GM12878 (cell line): ENCODE data around the gene CALHM2. TPM values are rescaled to one million over a fixed set of nuclear protein-coding genes. Genes with fewer than 3 reads are reported as not detected.

Experiments used
- ATAC-seq: fragments of 200-7000 bp; cut with Tn5 transposase; 3 replicates; pipeline ENCODE4 v1.9.1; 2020; ENCODE audit warnings: mild to moderate bottlenecking, moderate library complexity
- BruUV-seq: library from RNA; stranded (reverse); fragments of 400-500 nt; replicated peaks from 2 replicates; lab custom pipeline; 2021; lab: Mats Ljungman, UMichigan
- CTCF ChIA-PET: fragments of 300-600 bp; sonication (Branson Sonifier 250); formaldehyde crosslinking; extraction: SDS; loops from one replicate; lab custom pipeline; 2021; ENCODE audit warnings: inconsistent platforms; lab: Yijun Ruan, JAX
- POLR2A ChIA-PET: fragments of 350-600 bp; formaldehyde crosslinking; extraction: SDS; loops from one replicate; lab custom pipeline; 2021; ENCODE audit warnings: inconsistent platforms; lab: Charles Lee
- RAD21 ChIA-PET: fragments of 300-600 bp; sonication (Branson Sonifier 250); formaldehyde crosslinking; loops from one replicate; lab custom pipeline; 2023; ENCODE audit warnings: antibody characterized with exemption; ENCODE audit not compliant: unreplicated experiment; lab: Charles Lee
- SMC1A ChIA-PET: fragments of 300-600 bp; sonication (Branson Sonifier 250); formaldehyde crosslinking; loops from one replicate; lab custom pipeline; 2023; ENCODE audit not compliant: unreplicated experiment, uncharacterized antibody; lab: Charles Lee
- DNase-seq: peaks from one replicate; pipeline ENCODE4 v3.0.0-alpha.2; 2011; ENCODE audit warnings: low read depth, low spot score
- FAIRE-seq: peaks from 3 replicates; lab custom pipeline; 2011; peaks lifted over from hg19 to GRCh38; lab: Jason Lieb, UNC
- H2AFZ ChIP-seq: 2 replicates; pipeline ENCODE4 v1.6.0; 2011; ENCODE audit warnings: low read depth, low read length, control low read depth; ENCODE audit not compliant: control insufficient read depth
- H3K27ac ChIP-seq: 2 replicates; pipeline ENCODE4 v1.5.1; 2011; ENCODE audit warnings: control low read depth; ENCODE audit not compliant: control insufficient read depth, insufficient read depth
- H3K27me3 ChIP-seq, 2 experiments: replicated peaks in 1 of 2; 2 replicates each; pipeline versions ENCODE4 v1.6.0 to v1.6.1; 2011; ENCODE audit warnings: low read length in 1 of 2; ENCODE audit not compliant: control insufficient read depth in 2 of 2, insufficient read depth in 2 of 2
- H3K36me3 ChIP-seq, 2 experiments: 2 replicates each; pipeline ENCODE4 v1.5.1; 2011; ENCODE audit warnings: low read length in 1 of 2; ENCODE audit not compliant: control insufficient read depth in 2 of 2, insufficient read depth in 2 of 2
- H3K4me1 ChIP-seq: 2 replicates; pipeline ENCODE4 v1.6.1; 2011; ENCODE audit warnings: mild to moderate bottlenecking, low read length, moderate library complexity, mixed read lengths; ENCODE audit not compliant: control insufficient read depth, insufficient read depth
- H3K4me2 ChIP-seq: 2 replicates; pipeline ENCODE4 v1.6.0; 2011; ENCODE audit warnings: control low read depth; ENCODE audit not compliant: control insufficient read depth, insufficient read depth
- H3K4me3 ChIP-seq: fragments of 200-600 bp; sonication (generic); 2 replicates; pipeline ENCODE4 v1.5.1; 2016
- H3K79me2 ChIP-seq: 2 replicates; pipeline ENCODE4 v1.6.0; 2011; ENCODE audit warnings: low read length; ENCODE audit not compliant: control insufficient read depth, insufficient read depth
- H3K9ac ChIP-seq: 2 replicates; pipeline ENCODE4 v1.8.0; 2011; ENCODE audit warnings: low read length, control low read depth, mixed read lengths; ENCODE audit not compliant: control insufficient read depth, insufficient read depth
- H3K9me3 ChIP-seq: replicated peaks from 3 replicates; pipeline ENCODE4 v1.5.1; 2011; ENCODE audit warnings: mild to moderate bottlenecking, low read length; ENCODE audit not compliant: control insufficient read depth, insufficient read depth
- H4K20me1 ChIP-seq: 2 replicates; pipeline ENCODE4 v1.6.0; 2011; ENCODE audit not compliant: control insufficient read depth, insufficient read depth
- CBX5 ChIP-seq: sonication (generic); IDR thresholded peaks from 2 replicates; pipeline ENCODE4 v1.6.1; 2016; ENCODE audit warnings: low read depth, moderate library complexity, mild to moderate bottlenecking, inconsistent platforms
- EGR1 ChIP-seq, 2 experiments: IDR thresholded peaks; 1 replicate in 1 of 2; 2 replicates in 1 of 2; pipeline ENCODE4 v1.6.1; 2011 to 2012; ENCODE audit warnings: low read depth in 2 of 2, low read length in 2 of 2, borderline replicate concordance in 1 of 2, mild to moderate bottlenecking in 1 of 2, moderate library complexity in 1 of 2
- EP300 ChIP-seq, 2 experiments: fragments of 150-350 bp in 1 of 2; IDR thresholded peaks; 2 replicates each; pipeline ENCODE4 v1.6.1; 2011 to 2012; ENCODE audit warnings: low read depth in 2 of 2, low read length in 2 of 2, borderline replicate concordance in 1 of 2, improper control_type of control experiment in 1 of 2, inconsistent platforms in 1 of 2; ENCODE audit not compliant: control insufficient read depth in 1 of 2
- FOS ChIP-seq: IDR thresholded peaks from 3 replicates; pipeline ENCODE4 v1.6.1; 2011; ENCODE audit warnings: borderline replicate concordance; ENCODE audit not compliant: insufficient read length; ENCODE audit errors: extremely low read depth
- NBN ChIP-seq: fragments of 450-650 bp; IDR thresholded peaks from 2 replicates; pipeline ENCODE4 v1.6.1; 2016
- PAX8 ChIP-seq: fragments of 450-650 bp; IDR thresholded peaks from 2 replicates; pipeline ENCODE4 v1.6.1; 2017; ENCODE audit warnings: mild to moderate bottlenecking, moderate library complexity
- PBX3 ChIP-seq: IDR thresholded peaks from 2 replicates; pipeline ENCODE4 v1.6.1; 2011; ENCODE audit warnings: mild to moderate bottlenecking, low read depth, low read length, moderate library complexity; ENCODE audit not compliant: insufficient replicate concordance
- RBBP5 ChIP-seq: fragments of 200-600 bp; sonication (generic); conservative IDR thresholded peaks from 2 replicates; pipeline ENCODE4 v1.6.1; 2016
- RCOR1 ChIP-seq: conservative IDR thresholded peaks from 2 replicates; pipeline ENCODE4 v1.6.1; 2012; ENCODE audit warnings: low read depth, low read length, improper control_type of control experiment
- SPI1 ChIP-seq: IDR thresholded peaks from 2 replicates; pipeline ENCODE4 v1.6.1; 2011; ENCODE audit warnings: low read depth, mild to moderate bottlenecking, low read length, moderate library complexity, borderline replicate concordance; ENCODE audit not compliant: insufficient read depth
- USF2 ChIP-seq: IDR thresholded peaks from 2 replicates; pipeline ENCODE4 v1.6.1; 2011; ENCODE audit warnings: low read depth, low read length, improper control_type of control experiment, borderline replicate concordance
- WGBS: methylation state at CpG from one replicate; pipeline ENCODE4 v1.1.6; 2016; ENCODE audit warnings: low lambda C conversion rate; ENCODE audit not compliant: insufficient replicate concordance, insufficient coverage; ENCODE audit errors: missing lambda C conversion rate; 5-methylcytosine and 5-hydroxymethylcytosine counted together
- in situ Hi-C: fragments of 300-500 bp; cut with MboI; formaldehyde crosslinking; loops from 9 replicates; pipeline ENCODE4 v1.14.3; 2018; ENCODE audit warnings: mixed read lengths
- intact Hi-C: fragments of 100-400 bp; cut with micrococcal nuclease; formaldehyde crosslinking; loops from one replicate; pipeline ENCODE4 v1.14.2; 2022; ENCODE audit not compliant: unreplicated experiment
- polyA plus RNA-seq, 11 experiments: library from polyadenylated mRNA; depleted of rRNA in 4 of 11; unstranded in 6 of 11; stranded (reverse) in 5 of 11; fragments of >200 nt; fragmentation: Nextera tagmentation in 4 of 11; fragmentation: Illumina TruSeq in 1 of 11; extraction: Ambion mirVana in 4 of 11; extraction: Trizol in 1 of 11; gene quantifications; 1 replicate in 1 of 11; 2 replicates in 10 of 11; pipeline versions ENCODE4 v1.2.1 to v1.2.3, GENCODE V29; 2011 to 2016; ENCODE audit warnings: inconsistent platforms in 2 of 11, missing spikeins in 2 of 11, low read depth in 1 of 11
- total RNA-seq, 4 experiments: library from RNA; depleted of rRNA in 3 of 4; stranded (reverse); fragments of >200 nt in 3 of 4; fragmentation: Illumina TruSeq in 1 of 4; extraction: Trizol in 1 of 4; gene quantifications; 2 replicates each; pipeline versions ENCODE4 v1.2.1 to v1.2.3, GENCODE V29; 2013 to 2021

Gene CALHM2
- total and polyA plus RNA-seq, 10 of the 15 experiments (the other 5 are each of a cell fraction or from before 2014, with no cell fraction given): 0.60 to 23.7 (median 9.3) TPM

- SMC1A ChIA-PET: interaction anchor here (0.7 to 1.8 kb wide), 5 partner anchors 35 to 72 kb away, joined by 3 to 10 read pairs (median 3); no protein-coding TSS in a partner anchor
- intact Hi-C loops: no loop called here
- H3K4me1 ChIP-seq: no peaks in the 10 kb centered on the region
Observed at GRCh38 chr10:103423748-103424147, 28.4 kb downstream of the CALHM2 start.

GRCh38 chr10:103419101-103419500, 33.1 kb downstream of the CALHM2 start:
- DNase-seq (no peak), ATAC-seq (no peak), FAIRE-seq (no peak)
- Histone ChIP-seq H3K4me1 (no peaks in the 10 kb centered on the region), H3K36me3 (peaks cover 44 to 61% of the 10 kb centered on the region in 2 experiments), H3K9ac (no peak overlapping the region), H3K4me2 (no peak overlapping the region), H3K27me3 (no peaks in the 10 kb centered on the region), H3K27ac (no peak overlapping the region), H3K4me3 (no peak overlapping the region), H3K9me3 (no peaks in the 10 kb centered on the region), H2AFZ (no peak overlapping the region), H4K20me1 (no peaks in the 10 kb centered on the region), H3K79me2 (no peaks in the 10 kb centered on the region; the same call in 1 of the 2 replicates)
- ChIA-PET CTCF (interaction anchor here (0.6 to 8.0 kb wide), 4 partner anchors 21 to 67 kb away, joined by 3 to 195 read pairs (median 89); partner anchors contain the start of gene CALHM3), SMC1A (interaction anchor here (0.8 to 5.3 kb wide), 5 partner anchors 53 to 67 kb away, joined by 3 to 85 read pairs (median 5); partner anchors contain the start of gene CALHM3), RAD21 (interaction anchor here (1.4 to 7.6 kb wide), 4 partner anchors 57 to 74 kb away, joined by 3 to 66 read pairs (median 40); no protein-coding TSS in a partner anchor), POLR2A (interaction anchor here (0.7 to 1.7 kb wide), 3 partner anchors 17 to 194 kb away, joined by 3 to 6 read pairs (median 3); no protein-coding TSS in a partner anchor)
- no TSS peak for BruUV-seq
- intact Hi-C loops: loop anchor here (10.0 kb wide), 1 partner anchor 176 kb away; no protein-coding TSS in a partner anchor
- 98% methylated on average over 4 of the region's 4 CpGs for WGBS
- in situ Hi-C loops: loop anchor here (5.0 kb wide), 1 partner anchor 58 kb away; the partner anchor contains the start of gene CALHM3
- no peak for TF ChIP-seq PAX8
- TF ChIP-seq RCOR1: no peak
- TF ChIP-seq NBN: no peak
- TF ChIP-seq PBX3: no peak
- TF ChIP-seq CBX5: no peak
- TF ChIP-seq RBBP5: no peak
- no peak for TF ChIP-seq USF2

More at GRCh38 chr10:103423748-103424147, 28.4 kb downstream of the CALHM2 start:
- no TSS peak for BruUV-seq
- Histone ChIP-seq H2AFZ (no peak overlapping the region), H4K20me1 (no peaks in the 10 kb centered on the region), H3K4me3 (no peak overlapping the region)
- FAIRE-seq: no peak
- no peak for TF ChIP-seq SPI1
- no peak for TF ChIP-seq EGR1 (IDR thresholded peaks at IDR 0.05; ENCODE audit: borderline replicate concordance in 1 of 2, low read depth in 2 of 2, low read length in 2 of 2)
- no peak for TF ChIP-seq FOS
- no peak for TF ChIP-seq EP300 (IDR thresholded peaks at IDR 0.05; ENCODE audit: borderline replicate concordance in 1 of 2, control insufficient read depth in 1 of 2, low read depth in 2 of 2, low read length in 2 of 2)
- TF ChIP-seq, all 136 proteins: peak for 0
- Histone ChIP-seq H3K79me2 (no peaks in the 10 kb centered on the region), H3K27ac (no peak overlapping the region), H3K36me3 (peaks cover 27 to 61% of the 10 kb centered on the region in 2 experiments), H3K4me2 (no peak overlapping the region), H3K27me3 (no peaks in the 10 kb centered on the region), H3K9ac (no peak overlapping the region), H3K9me3 (no peaks in the 10 kb centered on the region)
- ChIA-PET CTCF (interaction anchor here (1.0 to 2.5 kb wide), 8 partner anchors 8 to 67 kb away, joined by 3 to 11 read pairs (median 6); no protein-coding TSS in a partner anchor), POLR2A (interaction anchor here (1.0 kb wide), 1 partner anchor 67 kb away, joined by 3 read pairs; no protein-coding TSS in a partner anchor), RAD21 (no interaction called here)
- ATAC-seq (no peak), DNase-seq (no peak)
- in situ Hi-C loops: no loop called here
- WGBS: 85% methylated on average over 5 of the region's 5 CpGs
